LNCAP (cell line): Measurements from ENCODE around the gene EFCAB6.

ENCODE experiments used
- CTCF ChIP-seq: fragments of 450-650 bp; IDR thresholded peaks from 2 replicates; pipeline ENCODE4 v1.5.1; 2017; ENCODE audit warnings: mild to moderate bottlenecking

Gene EFCAB6

GRCh38 chr22:43642319-43643206 is 169.5 kb downstream of the EFCAB6 start:
- no peak for TF ChIP-seq CTCF

DNA sequence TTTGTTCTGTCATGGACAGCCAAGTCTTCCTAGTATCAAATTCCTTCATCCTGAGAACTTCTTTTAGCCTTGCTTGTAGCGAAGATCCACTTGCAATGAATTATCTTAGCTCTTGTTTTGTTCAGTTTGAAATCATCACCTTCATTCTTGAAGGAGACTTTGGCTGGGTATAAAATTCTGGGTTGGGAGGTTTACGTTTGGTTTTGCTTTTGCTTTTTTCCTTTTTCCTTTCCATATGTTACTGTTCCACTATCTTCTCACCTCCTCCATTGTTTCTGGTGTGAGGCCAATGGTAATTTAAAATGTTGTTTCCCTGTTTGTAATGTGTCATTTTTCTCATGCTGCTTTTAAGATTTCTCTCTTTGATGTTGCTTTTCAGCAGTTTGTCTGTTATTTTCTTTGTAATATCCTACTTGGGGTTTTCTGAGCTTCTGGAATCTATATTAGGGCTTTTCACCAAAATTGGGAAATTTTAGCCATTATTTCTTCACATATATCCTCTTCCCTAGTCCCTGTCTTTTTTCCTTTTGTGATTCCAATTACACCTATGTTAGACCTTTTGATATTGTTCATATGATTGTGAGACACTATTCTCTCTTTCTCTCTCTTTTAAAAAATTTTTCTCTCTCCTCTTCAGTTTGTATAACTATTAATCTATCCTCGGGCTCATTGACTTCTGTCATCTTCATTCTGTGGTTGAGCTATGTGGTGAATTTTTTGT is 172.7 kb downstream of the EFCAB6 start:
- no peak for TF ChIP-seq CTCF

DNA sequence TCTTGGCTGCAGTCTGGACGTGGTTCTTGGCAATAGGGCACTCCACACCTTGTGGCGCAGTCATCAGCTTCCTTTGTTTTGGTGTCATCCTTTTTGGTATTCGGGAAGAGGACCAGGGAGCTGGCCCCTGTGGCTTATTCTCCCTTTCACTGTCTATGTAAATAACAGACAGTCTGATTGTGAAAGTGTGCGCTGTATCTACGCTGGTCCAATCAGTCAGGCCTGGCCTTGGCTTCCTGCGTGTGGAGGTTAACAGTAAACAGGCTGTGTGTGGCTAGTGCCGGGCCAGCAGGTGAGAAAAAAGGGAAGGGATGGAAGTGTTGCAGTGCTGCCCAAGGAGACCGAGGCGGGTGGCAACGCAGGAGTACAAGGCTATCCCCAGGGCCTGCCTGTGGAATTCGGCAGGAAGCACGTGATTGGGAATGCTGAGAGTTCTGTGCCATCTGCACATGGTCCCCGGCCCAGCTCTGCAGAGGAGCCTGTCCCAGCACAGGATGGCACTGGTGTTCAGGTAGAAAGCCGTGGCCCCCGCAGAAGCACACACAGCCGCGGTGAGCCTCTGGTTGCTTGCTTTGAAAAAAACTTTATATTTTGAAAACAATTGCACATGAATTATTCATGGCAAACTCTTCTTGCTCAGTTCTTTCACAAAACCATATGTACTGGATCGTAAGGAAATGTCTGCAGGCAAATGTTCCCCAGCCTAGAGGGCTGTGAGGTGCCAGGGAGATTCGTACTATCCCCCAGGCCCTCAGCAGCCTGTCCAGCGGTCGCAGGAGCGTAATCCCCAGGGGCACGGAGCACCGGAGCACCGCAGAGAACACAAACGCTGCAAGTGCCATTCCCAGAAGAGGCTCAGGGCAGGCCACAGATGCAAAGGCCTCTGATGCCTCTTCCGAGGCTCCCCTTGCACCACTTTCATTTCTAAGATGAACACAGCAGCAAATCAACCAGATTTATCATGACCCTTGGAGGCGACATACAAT is 174.5 kb downstream of the EFCAB6 start:
- TF ChIP-seq CTCF: no peak

DNA sequence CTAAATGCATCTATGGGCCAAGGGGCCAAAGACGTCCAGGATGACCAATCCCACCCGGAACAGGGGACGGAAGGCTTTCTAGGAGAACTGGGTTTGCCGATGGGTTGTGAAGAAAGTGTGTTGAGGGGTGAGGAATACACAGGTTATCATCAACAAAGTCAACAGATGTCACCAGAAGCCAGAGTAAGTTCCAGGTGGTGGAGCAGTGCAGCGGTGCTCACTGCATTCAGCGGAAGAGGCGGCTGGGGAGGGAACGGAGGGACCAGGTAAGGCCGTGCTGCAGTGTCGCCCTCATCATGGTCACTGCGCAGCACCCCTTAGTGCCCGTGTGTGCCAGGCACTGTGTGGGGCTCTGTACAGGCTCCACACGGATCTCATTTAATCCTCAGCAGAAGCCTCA is 176.0 kb downstream of the EFCAB6 start:
- TF ChIP-seq CTCF: no peak

GRCh38 chr22:43635101-43635500 is 177.0 kb downstream of the EFCAB6 start:
- no peak for TF ChIP-seq CTCF

DNA sequence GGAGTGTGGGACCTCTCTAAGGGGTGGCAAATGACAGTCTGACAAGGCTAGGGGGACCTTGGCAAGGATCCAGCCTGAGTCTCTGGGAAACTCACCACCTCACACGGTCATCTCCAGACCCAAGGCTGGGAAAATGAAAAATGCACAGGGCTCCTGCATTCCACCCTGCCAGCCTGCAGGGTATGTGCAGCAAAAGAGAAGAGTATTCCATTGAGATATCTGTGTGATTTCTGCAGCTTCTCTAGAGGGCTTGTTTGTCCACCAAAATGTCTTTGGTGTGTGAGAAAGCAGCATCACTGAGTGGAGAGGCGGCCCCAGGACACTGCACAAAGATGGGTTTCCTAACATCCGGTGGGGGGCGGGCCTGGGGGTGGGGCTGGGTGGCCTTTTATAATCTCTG is 177.8 kb downstream of the EFCAB6 start:
- TF ChIP-seq CTCF: no peak

DNA sequence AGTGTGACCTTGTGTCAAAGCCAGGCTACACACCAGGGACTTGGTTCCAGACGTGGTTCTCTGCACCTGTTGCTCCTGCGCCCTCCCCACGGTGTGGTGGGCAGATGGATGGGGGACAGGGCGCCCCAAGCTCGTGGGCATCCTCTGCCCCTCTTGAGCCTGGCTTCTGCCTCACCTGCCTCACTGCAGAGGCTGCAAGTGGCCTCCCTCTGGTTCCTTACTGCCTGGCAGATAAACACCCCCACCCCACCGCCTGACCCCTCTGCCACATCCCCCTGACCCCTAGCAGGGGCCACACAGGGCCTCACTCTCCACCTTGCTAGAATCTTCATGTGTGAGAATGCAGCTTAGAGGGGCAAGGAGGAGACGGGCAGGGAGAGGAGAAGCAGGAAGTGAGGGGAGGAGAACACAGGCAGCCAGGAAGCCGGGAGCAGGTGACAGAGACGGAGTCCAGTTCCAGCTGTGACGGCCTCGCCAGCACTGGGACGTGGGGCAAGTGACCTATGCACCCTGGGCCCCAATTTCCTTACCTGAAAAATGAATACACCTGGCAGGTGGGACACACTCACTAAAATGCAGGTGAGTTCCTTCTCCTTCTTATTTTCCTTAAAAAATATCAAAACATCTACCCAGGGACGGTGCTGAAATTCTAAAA is 178.3 kb downstream of the EFCAB6 start:
- TF ChIP-seq CTCF: no peak
